Endothelial cell of umbilical vein (primary cell): ENCODE measurements around the gene CEMIP. TPM values are rescaled to one million over a fixed set of nuclear protein-coding genes. Genes with fewer than 3 reads are reported as not detected.

Experiments used
- BruUV-seq: library from RNA; stranded (reverse); fragments of 400-500 nt; replicated peaks from 2 replicates; lab custom pipeline; 2021; lab: Mats Ljungman, UMichigan
- CTCF ChIA-PET: fragments of 300-600, 350-600 bp; sonication (Branson Sonifier 250); formaldehyde crosslinking; loops from one replicate; lab custom pipeline; 2021; ENCODE audit warnings: antibody characterized with exemption, inconsistent platforms; lab: Charles Lee
- POLR2A ChIA-PET: fragments of 300-600, 350-600 bp; sonication (Branson Sonifier 250); formaldehyde crosslinking; loops from one replicate; lab custom pipeline; 2021; ENCODE audit warnings: antibody characterized with exemption, inconsistent platforms; lab: Charles Lee
- DNase-seq: peaks from one replicate; pipeline ENCODE4 v3.0.0-alpha.2; 2011; ENCODE audit warnings: low read depth, low spot score
- FAIRE-seq: peaks from 2 replicates; lab custom pipeline; 2011; peaks lifted over from hg19 to GRCh38; lab: Jason Lieb, UNC
- H2AFZ ChIP-seq: 2 replicates; pipeline ENCODE4 v1.6.0; 2012; ENCODE audit warnings: low read depth, low read length, control low read depth, inconsistent platforms
- H3K27ac ChIP-seq: 2 replicates; pipeline ENCODE4 v1.5.1; 2011; ENCODE audit warnings: low read depth, mild to moderate bottlenecking, control low read depth, low read length, moderate library complexity; ENCODE audit not compliant: insufficient read depth
- H3K27me3 ChIP-seq, 2 experiments: 2 replicates each; pipeline versions ENCODE4 v1.6.0 to v1.6.1; 2011; ENCODE audit warnings: low read length in 2 of 2, mixed read lengths in 1 of 2; ENCODE audit not compliant: control insufficient read depth in 2 of 2, insufficient read depth in 2 of 2
- H3K36me3 ChIP-seq, 2 experiments: 2 replicates in 1 of 2; 3 replicates in 1 of 2; pipeline ENCODE4 v1.5.1; 2011; ENCODE audit warnings: low read length in 2 of 2, mild to moderate bottlenecking in 1 of 2, moderate library complexity in 1 of 2; ENCODE audit not compliant: control insufficient read depth in 2 of 2, insufficient read depth in 2 of 2; ENCODE audit errors: extremely low read depth in 1 of 2
- H3K4me1 ChIP-seq: 3 replicates; pipeline ENCODE4 v1.5.1; 2011; ENCODE audit warnings: mild to moderate bottlenecking, low read length; ENCODE audit not compliant: control insufficient read depth, insufficient read depth; ENCODE audit errors: extremely low read depth
- H3K4me2 ChIP-seq: 2 replicates; pipeline ENCODE4 v1.6.1; 2011; ENCODE audit warnings: low read length, control low read depth, mixed read lengths; ENCODE audit not compliant: insufficient read depth
- H3K4me3 ChIP-seq, 3 experiments: fragments of 200-600 bp in 1 of 3; sonication (generic), shearing (Covaris generic) in 1 of 3; replicated peaks in 1 of 3; 2 replicates each; pipeline ENCODE4 v1.5.1; 2011 to 2016; ENCODE audit warnings: control low read depth in 3 of 3, low read length in 3 of 3, mild to moderate bottlenecking in 2 of 3, inconsistent platforms in 1 of 3, low read depth in 1 of 3, moderate library complexity in 1 of 3; ENCODE audit not compliant: insufficient read depth in 1 of 3
- H3K79me2 ChIP-seq: 2 replicates; pipeline ENCODE4 v1.6.0; 2012; ENCODE audit warnings: low read length, inconsistent platforms; ENCODE audit not compliant: control insufficient read depth, insufficient read depth
- H3K9ac ChIP-seq: replicated peaks from 2 replicates; pipeline ENCODE3; 2011; ENCODE audit warnings: low read length, control low read depth; ENCODE audit not compliant: insufficient read depth; ENCODE audit errors: extremely low read depth
- H3K9me1 ChIP-seq: replicated peaks from 3 replicates; pipeline ENCODE4 v1.6.0; 2011; ENCODE audit warnings: mild to moderate bottlenecking, low read length; ENCODE audit not compliant: control insufficient read depth, insufficient read depth; ENCODE audit errors: extremely low read depth
- H3K9me3 ChIP-seq: replicated peaks from 2 replicates; pipeline ENCODE4 v1.5.1; 2012; ENCODE audit warnings: low read length, inconsistent platforms; ENCODE audit not compliant: control insufficient read depth, insufficient read depth
- H4K20me1 ChIP-seq: replicated peaks from 2 replicates; pipeline ENCODE3; 2011; ENCODE audit warnings: mild to moderate bottlenecking, low read length; ENCODE audit not compliant: control insufficient read depth, insufficient read depth; ENCODE audit errors: extremely low read depth
- CTCF ChIP-seq, 2 donors: IDR thresholded peaks; 1 replicate in 1 of 2; 2 replicates in 1 of 2; pipeline ENCODE4 v1.5.1; 2011; ENCODE audit warnings: low read length in 2 of 2, mild to moderate bottlenecking in 2 of 2, moderate library complexity in 2 of 2, control low read depth in 1 of 2, inconsistent platforms in 1 of 2, low read depth in 1 of 2; ENCODE audit not compliant: insufficient read depth in 1 of 2; ENCODE audit errors: extremely low read depth in 1 of 2
- EZH2 ChIP-seq: IDR thresholded peaks from 2 replicates; pipeline ENCODE4 v1.6.1; 2012; ENCODE audit warnings: borderline replicate concordance, low read depth, mild to moderate bottlenecking, moderate library complexity, low read length, inconsistent platforms; ENCODE audit not compliant: severe bottlenecking
- FOS ChIP-seq: IDR thresholded peaks from 2 replicates; pipeline ENCODE4 v1.6.1; 2011; ENCODE audit warnings: mild to moderate bottlenecking, low read length, moderate library complexity, borderline replicate concordance; ENCODE audit not compliant: insufficient read depth
- GATA2 ChIP-seq: IDR thresholded peaks from 2 replicates; pipeline ENCODE4 v1.7.0; 2011; ENCODE audit warnings: low read depth, mild to moderate bottlenecking, moderate library complexity, mixed read lengths, low read length; ENCODE audit not compliant: insufficient read length, insufficient read depth
- JUN ChIP-seq: IDR thresholded peaks from 2 replicates; pipeline ENCODE4 v1.6.1; 2011; ENCODE audit warnings: borderline replicate concordance, low read depth; ENCODE audit not compliant: insufficient read length, insufficient read depth
- MAX ChIP-seq: IDR thresholded peaks from 2 replicates; pipeline ENCODE4 v1.6.1; 2011; ENCODE audit not compliant: insufficient read depth, insufficient read length
- MYC ChIP-seq: IDR thresholded peaks from one replicate; pipeline ENCODE4 v1.6.1; 2011; ENCODE audit warnings: mild to moderate bottlenecking, low read depth, low read length
- POLR2A ChIP-seq: IDR thresholded peaks from 2 replicates; pipeline ENCODE4 v1.6.1; 2012; ENCODE audit warnings: low read depth, mild to moderate bottlenecking, control low read depth, low read length
- POLR2AphosphoS5 ChIP-seq: IDR thresholded peaks from 2 replicates; pipeline ENCODE4 v1.6.1; 2012; ENCODE audit warnings: low read depth, mild to moderate bottlenecking, control low read depth, low read length, moderate library complexity; ENCODE audit not compliant: insufficient read depth
- dilution Hi-C: fragments of 300-500 bp; cut with MboI; formaldehyde crosslinking; loops from one replicate; pipeline ENCODE4 v1.15.0; 2019; ENCODE audit warnings: low sequenced_read_pairs; ENCODE audit not compliant: extremely low pct_ligation_motif_present
- intact Hi-C: fragments of 100-400 bp; cut with micrococcal nuclease; formaldehyde crosslinking; loops from one replicate; pipeline ENCODE4 v1.10.0; 2022
- polyA plus RNA-seq, 4 experiments: library from polyadenylated mRNA; depleted of rRNA in 3 of 4; stranded (reverse) in 3 of 4; unstranded in 1 of 4; fragments of >200 nt; gene quantifications; 2 replicates each; pipeline versions ENCODE4 v1.2.1 to v1.2.3, GENCODE V29; 2011 to 2012; ENCODE audit warnings: missing spikeins in 1 of 4
- total RNA-seq: library from RNA; stranded (reverse); gene quantifications from 2 replicates; pipeline ENCODE4 v1.2.3, GENCODE V29; 2021

The CEMIP gene
- total and polyA plus RNA-seq, 2 donors (not counting 3 experiments of a cell fraction or from before 2014, with no cell fraction given): 0.01 TPM; not detected in 1

GRCh38 chr15:80787316-80787715, 8.1 kb downstream of the CEMIP start:
- Histone ChIP-seq H3K27me3 (peaks cover 0 to 7% of the 10 kb centered on the region in 2 experiments), H3K9me1 (no peaks in the 10 kb centered on the region), H3K9me3 (no peaks in the 10 kb centered on the region), H3K4me1 (no peaks in the 10 kb centered on the region), H3K79me2 (no peaks in the 10 kb centered on the region), H3K27ac (no peak overlapping the region), H2AFZ (no peak overlapping the region), H4K20me1 (no peaks in the 10 kb centered on the region), H3K4me3 (no peak overlapping the region), H3K36me3 (no peaks in the 10 kb centered on the region), H3K9ac (no peak overlapping the region), H3K4me2 (no peak overlapping the region)
- no peak for DNase-seq
- CTCF ChIA-PET: interaction anchor here (1.0 to 3.6 kb wide), 2 partner anchors 10 to 479 kb away, joined by 3 to 28 read pairs; no protein-coding TSS in a partner anchor
- dilution Hi-C loops (no loop called here), intact Hi-C loops (no loop called here)
- BruUV-seq: no TSS peak
- TF ChIP-seq JUN (no peak), POLR2AphosphoS5 (no peak), MYC (no peak), CTCF (IDR thresholded peaks at IDR 0.05; ENCODE audit: extremely low read depth in 1 of 2, insufficient read depth in 1 of 2, low read depth in 1 of 2, low read length in 2 of 2) (no peak), MAX (no peak), GATA2 (no peak), POLR2A (no peak), EZH2 (no peak), FOS (no peak)
- POLR2A ChIA-PET: no interaction called here
- no peak for FAIRE-seq
